HG03196 (cell line): ENCODE measurements around the gene TTLL13.
A peak's percentile ranks its signal among the peaks of the same experiment; 100 is the strongest.

ENCODE experiments used
- ATAC-seq: cut with Tn5 transposase; IDR thresholded peaks from one replicate; pipeline ENCODE4 v1.9.1; 2021; ENCODE audit not compliant: unreplicated experiment

The TTLL13 gene

DNA sequence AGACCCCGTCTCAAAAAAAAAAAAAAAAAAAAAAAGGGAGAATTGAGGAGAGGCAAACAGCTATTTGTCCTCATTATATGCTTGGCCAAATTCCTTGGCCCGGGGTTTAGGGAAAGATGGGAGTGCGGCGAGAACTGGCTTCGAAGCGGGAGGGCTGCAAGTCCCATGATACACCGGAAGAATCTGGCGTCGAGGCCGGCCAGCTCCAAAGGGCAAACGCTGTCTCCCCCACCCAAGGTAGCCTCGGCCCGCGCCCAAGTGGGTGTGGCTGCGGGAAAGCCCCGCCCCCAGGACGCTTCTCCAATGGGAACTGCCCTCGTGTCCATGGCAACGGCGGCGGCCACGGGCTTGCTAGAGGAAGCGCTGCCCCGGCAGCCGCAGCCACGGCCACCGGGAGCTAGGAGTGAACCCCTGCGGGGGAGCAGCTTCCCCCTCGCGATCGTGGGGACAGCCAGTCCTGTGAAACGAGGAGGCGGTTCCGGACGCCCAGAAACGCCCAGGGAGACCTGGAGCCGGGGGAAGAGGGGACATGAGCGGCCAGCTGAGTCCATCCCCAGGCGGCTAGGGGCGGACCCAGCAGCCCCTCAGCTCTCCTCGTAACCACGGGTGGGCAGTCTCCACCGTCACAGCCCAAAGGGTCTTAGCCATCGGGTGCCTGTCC lies at the start of gene TTLL13:
TSS of gene TTLL13 (plus strand) at position 354 of the 661 bp plus-strand sequence. CDS start 1,075 bp downstream, outside the sequence.
- ATAC-seq: peak; percentile 72

DNA sequence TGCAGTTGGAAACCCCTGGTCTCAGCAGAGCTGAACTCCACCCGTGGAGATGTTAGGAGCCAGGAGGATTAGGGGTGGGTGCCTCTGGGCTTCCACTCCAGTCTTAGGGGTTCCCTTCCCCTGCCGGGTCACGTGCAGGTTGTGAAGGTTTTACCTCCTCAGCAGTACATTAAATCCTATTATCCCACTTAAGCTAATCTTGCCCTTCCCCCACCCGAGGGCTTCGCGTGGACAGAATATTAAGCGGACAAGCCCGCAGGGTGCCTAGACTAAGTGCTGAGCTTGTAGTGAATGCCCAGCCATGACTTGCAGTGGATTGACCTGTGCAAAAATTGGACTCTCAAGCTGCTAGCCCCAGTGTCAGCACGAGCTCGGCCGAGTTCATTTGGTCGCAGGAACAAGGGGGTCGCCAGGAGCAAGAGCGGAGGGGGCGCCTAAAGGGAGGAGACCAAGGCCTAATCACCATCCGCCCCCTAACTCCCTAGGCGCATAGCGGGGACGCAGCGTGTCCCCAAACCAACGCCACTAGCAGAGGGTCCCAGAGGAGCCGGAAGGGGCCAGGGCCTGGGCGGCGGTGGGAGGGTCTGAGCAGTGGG lies 48.7 kb upstream of the TTLL13 start:
- ATAC-seq: peak; percentile 11

GRCh38 chr15:90201130-90201943 lies 48.0 kb upstream of the TTLL13 start, which contains the start of gene SEMA4B:
SEMA4B (plus strand) TSS chr15:90201330; CDS start chr15:90201579, 249 bp downstream.
- peak; percentile 65 for ATAC-seq

GRCh38 chr15:90201944-90202375 lies 47.4 kb upstream of the TTLL13 start:
- ATAC-seq: no peak

- no peak for ATAC-seq
Measured at GRCh38 chr15:90202929-90203328, 46.4 kb upstream of the TTLL13 start.

DNA sequence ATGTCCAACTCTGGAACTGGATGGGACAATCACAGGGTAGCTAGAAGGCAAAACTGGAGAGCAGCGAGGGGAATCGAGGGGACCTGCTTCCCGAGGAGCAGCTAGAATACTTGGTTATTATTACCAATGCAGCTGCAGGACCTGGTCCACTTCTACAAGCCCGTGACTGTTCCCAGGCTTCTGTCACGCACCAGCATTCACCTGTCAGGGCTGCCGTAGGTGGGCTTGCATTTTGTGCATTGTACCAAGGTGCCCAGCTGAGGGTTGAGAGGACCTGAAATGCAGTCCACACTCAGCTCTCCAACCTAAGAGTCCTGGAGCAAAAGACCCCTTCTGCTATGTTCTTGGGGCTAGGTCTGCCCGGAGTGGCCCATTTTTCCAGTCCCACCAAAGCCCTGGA lies 45.9 kb upstream of the TTLL13 start:
- no peak for ATAC-seq

GRCh38 chr15:90203922-90204321 lies 45.4 kb upstream of the TTLL13 start:
- ATAC-seq: no peak

DNA sequence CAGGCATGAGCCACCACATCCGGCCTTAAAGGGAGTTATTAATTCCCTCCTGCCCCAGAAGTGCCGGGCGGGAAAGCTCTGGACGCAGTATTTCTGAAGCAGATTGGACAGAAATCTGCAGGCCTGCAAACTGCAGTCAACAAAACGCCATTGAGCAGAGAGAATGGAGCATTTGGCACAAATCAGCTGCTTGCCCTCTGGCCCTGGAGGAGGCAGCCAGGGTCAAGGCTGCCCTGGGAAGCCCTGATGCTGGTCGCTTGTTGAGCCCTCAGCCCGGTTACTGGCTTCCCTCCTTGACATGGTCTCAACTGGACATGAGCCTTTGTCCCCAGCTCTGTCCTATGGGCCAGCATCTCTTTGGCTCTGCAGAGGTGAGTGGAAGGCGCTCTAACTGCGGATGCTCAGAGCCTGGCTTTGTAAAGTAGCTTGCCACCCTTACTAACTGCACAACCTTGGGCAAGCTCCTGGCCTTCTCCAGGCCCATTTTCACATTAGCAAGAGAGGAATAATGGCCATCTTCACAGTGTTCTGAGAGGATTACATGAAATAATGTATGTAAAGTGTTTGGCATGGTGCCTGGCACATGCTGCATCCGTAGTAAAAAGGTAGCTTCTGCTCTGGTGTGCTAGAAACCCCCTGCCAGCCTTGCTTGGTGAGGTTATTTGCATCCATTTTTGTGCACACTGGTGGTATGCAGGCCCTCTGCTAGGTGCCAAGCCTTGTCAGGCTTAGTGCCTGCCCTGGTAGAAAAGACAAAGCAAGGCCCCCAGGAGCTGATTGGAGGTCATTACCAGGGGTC lies 44.1 kb upstream of the TTLL13 start:
- ATAC-seq: no peak

DNA sequence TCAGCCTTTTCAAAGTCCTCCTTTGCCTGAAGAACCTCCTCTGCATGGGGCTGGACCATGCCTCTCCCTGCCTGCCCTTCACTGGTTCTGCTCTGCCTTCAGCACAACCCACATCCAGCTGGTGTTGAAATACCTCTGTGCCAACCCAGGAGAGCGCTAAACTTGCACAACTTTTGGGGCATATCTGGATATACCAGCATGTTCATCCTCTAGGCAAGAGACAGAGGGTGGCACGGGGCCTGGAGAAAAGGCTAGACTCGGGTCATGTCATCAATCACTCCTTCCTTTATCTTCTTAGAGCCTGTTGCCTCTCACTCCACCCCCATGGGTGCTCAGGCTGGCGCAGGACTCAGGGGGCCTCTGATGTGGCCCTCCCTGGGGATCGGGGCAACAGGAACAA lies 43.5 kb upstream of the TTLL13 start:
- no peak for ATAC-seq

- no peak for ATAC-seq
Measured at GRCh38 chr15:90207252-90207651, 42.1 kb upstream of the TTLL13 start.

DNA sequence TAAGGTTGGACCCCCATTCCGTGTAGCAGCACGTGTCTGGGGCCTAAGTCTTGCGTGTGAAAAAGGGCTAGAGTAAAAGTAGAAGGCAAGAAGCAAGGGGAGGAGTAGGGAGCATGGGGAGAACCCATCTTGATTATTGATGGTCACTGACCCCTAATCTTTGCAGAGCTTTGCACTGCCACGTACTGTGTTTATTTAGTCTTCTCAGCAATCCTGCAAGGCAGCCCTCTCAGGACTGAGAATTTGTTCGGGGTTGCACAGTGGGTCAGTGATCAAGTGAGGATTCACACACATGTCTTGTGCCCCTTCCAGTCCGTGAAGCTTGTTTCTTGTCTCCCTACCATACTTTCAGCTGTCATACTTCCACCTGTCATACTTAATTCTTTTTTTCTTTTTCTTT lies 41.0 kb upstream of the TTLL13 start:
- ATAC-seq: no peak

DNA sequence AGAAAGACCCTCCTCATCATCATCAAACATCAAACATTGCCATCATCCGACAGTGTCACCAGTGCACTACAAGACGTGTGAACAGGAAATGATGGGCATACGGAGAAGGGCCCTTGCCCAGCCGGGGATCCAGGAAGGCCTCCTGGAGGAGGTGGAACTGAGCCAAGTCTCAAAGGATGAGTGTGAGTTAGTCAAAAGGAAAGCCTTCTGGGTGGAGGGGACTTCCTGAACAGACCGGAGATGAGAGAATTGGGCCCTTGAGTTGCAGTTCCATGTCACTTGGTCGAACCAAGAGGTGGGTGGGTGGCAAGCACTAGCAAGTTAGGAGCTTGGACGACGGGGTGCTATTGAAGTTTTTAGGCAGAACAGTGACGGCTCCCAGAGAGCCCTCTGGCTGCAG lies 39.8 kb upstream of the TTLL13 start:
- no peak for ATAC-seq

DNA sequence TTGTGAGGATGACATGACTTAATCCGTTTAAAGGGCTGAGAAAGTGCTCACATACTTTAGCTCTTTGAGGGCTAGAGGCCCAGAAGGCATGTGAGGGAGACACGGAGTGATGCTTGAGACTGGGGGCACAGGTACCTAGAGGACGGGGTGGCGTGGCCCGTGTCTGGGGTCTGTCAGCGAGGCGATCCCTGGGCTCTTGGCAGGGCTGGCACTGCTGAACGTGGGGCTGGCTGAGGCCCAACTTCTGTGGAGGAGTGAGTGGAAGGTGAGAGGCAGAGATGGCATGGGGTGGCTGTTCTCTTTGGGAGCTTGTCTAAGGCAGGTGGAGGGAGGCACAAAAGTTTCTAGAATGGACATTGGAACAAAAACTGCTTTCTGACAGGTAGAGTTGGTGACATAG lies 38.8 kb upstream of the TTLL13 start:
- ATAC-seq: no peak

DNA sequence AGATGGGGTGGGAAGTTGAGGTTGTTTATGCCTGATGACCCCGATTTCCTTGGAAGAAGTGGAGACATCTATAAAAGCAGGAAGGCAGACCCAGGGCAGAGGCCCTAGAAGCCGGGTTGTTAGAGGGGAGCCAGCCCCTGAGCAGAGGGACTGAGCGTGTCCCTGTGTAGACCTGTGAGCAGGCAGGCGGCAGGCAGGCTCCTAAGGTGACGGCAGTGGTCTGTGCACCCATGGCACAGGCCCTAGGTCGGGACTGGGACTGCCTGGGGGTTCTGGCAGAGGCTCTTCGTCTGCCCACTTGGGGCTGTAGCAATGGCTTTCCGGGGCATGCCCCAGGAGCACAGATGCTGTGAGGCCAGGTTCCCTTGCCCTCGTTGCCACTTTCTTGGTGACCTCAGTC lies 38.3 kb upstream of the TTLL13 start:
- ATAC-seq: no peak

DNA sequence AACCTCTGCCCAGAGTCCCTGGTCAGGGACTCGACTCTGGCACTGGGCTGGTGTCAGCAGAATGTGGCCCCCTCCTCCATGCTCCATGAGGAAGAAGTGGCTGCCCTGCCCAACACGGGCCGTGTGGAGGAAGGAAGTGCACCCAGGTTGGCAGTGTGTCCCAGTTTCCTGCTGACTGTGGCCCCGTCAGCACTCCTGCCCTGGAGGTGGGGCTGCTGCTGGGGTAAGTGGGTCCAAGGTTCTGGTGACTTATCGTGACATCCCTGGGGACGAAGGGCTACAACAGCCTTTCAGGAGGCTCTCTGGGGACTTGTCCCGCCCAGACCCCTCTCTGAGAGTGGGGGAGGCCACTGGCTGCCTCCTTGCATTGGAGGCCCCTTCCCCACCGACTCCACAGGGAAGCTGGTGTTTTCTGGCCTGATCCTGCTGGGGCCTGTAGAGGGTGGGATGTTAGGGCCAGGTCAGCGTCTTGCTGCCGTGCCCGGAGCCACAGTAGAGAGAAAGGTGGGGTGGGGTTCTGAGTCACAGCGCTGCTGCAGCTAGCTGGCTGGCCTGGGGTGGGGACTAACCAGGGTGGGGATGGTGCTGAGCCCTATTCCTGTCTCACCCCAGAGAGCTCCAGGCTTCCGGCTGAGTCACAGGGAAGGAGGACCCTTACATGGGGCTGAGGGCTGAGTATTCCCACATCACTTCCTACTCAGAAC lies 37.8 kb upstream of the TTLL13 start:
- no peak for ATAC-seq

GRCh38 chr15:90212221-90213098 lies 36.9 kb upstream of the TTLL13 start:
- ATAC-seq: no peak

DNA sequence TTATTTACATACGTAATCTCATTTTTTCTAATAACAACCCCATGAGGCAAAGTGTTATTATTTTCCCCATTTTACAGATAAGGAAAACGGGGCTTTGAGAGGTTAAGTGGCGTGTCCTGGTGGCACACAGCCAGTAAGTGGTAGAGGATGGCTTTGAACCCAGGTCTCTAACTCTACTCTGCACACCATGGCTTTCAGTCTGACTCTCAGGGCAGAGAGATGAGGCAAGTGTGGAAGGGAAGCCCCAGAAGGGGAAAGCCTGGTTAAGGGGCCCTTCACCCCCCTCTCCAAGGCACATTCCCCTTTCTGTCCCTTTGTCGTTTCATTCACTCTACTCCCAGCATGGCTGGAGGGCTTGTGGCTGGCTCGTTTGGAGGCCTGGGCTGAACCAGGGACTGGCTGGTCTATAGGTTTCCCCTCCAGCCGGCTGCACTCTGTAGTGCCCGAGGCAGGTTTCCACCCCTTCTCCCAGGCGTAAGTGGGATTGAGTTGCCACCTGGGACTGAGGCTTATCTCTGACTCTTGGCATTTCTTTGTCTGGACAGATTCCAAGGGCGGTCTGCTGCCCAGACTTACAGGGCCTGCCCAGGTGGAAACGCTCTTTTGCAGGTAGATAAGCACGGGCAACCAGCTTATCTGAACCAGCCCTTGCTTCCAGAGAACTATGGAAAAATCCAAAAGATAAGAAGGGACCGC lies 36.1 kb upstream of the TTLL13 start:
- no peak for ATAC-seq

- no peak for ATAC-seq
Measured at GRCh38 chr15:90213818-90214204, 35.5 kb upstream of the TTLL13 start.
